ENCODE measurements around the gene SLC9C2. TPM values are rescaled to one million over a fixed set of nuclear protein-coding genes. Genes with fewer than 3 reads are reported as not detected.

Gene SLC9C2
- total RNA-seq, 4 donors from 2014 or later: 0.56 TPM; not detected in 3

GRCh38 chr1:173536223-173536622, 66.6 kb downstream of the SLC9C2 start:
- no peak for ATAC-seq (ENCODE audit: low FRiP score)

GRCh38 chr1:173532237-173532636, 70.6 kb downstream of the SLC9C2 start:
- no peak for DNase-seq (ENCODE audit: low spot score)
- no peak for TF ChIP-seq CTCF (IDR thresholded peaks at IDR 0.05)
- no peak for ATAC-seq (ENCODE audit: low FRiP score)

More at GRCh38 chr1:173536223-173536622, 66.6 kb downstream of the SLC9C2 start:
- DNase-seq (ENCODE audit: low spot score): no peak
- no peak for TF ChIP-seq CTCF (IDR thresholded peaks at IDR 0.05)

- TF ChIP-seq CTCF (IDR thresholded peaks at IDR 0.05): no peak
- DNase-seq (ENCODE audit: low spot score) (no peak), ATAC-seq (ENCODE audit: low FRiP score) (no peak)
Measured at GRCh38 chr1:173530795-173531693, 71.8 kb downstream of the SLC9C2 start.

GRCh38 chr1:173529106-173529505, 73.8 kb downstream of the SLC9C2 start:
- DNase-seq (ENCODE audit: low spot score) (no peak), ATAC-seq (ENCODE audit: low FRiP score) (no peak)
- no peak for TF ChIP-seq CTCF (IDR thresholded peaks at IDR 0.05)

- TF ChIP-seq CTCF (IDR thresholded peaks at IDR 0.05): no peak
- peak; percentile 88 for ATAC-seq (ENCODE audit: low FRiP score)
- peak; percentile 48 for DNase-seq (ENCODE audit: low spot score)
Measured at GRCh38 chr1:173527151-173527826, 75.6 kb downstream of the SLC9C2 start.

GRCh38 chr1:173525926-173526325, 76.9 kb downstream of the SLC9C2 start:
- no peak for DNase-seq (ENCODE audit: low spot score)
- ATAC-seq (ENCODE audit: low FRiP score): no peak
- TF ChIP-seq CTCF (IDR thresholded peaks at IDR 0.05): no peak
